WI38 (cell line): Measurements from ENCODE around the gene CFAP221.

Source experiments
- H3K4me3 ChIP-seq: 2 replicates; pipeline ENCODE4 v1.5.1; 2011; ENCODE audit warnings: low read depth, mild to moderate bottlenecking, control low read depth, low read length
- TF ChIP-seq, protein P1 (sequence below): IDR thresholded peaks from 2 replicates; pipeline ENCODE4 v1.5.1; 2012; ENCODE audit warnings: low read depth, mild to moderate bottlenecking, control low read depth, low read length

Gene CFAP221

DNA sequence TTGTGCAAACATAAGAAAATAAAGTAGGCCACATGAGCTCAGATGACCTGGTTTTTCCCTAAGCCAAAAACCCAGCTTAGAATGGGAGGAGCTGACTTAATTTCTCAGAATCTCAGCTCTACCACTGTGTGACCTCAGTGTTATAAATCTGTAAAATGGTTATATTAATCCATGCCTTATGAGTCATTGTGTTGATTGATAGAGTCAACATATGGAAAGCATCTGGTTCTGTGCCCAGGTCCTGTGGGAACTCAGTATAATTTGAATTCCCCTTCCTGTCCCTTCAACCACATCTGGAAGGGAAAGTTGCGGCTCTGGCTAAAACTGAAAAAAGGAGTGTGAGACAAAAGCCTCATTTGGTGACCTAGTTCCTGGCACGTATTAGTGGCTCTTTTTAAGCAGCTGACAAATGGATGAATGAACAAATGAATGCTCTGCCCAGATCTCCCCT is 160.4 kb downstream of the CFAP221 start:
- H3K4me3 ChIP-seq, result no peak overlapping the region
- TF ChIP-seq, protein P1, sequence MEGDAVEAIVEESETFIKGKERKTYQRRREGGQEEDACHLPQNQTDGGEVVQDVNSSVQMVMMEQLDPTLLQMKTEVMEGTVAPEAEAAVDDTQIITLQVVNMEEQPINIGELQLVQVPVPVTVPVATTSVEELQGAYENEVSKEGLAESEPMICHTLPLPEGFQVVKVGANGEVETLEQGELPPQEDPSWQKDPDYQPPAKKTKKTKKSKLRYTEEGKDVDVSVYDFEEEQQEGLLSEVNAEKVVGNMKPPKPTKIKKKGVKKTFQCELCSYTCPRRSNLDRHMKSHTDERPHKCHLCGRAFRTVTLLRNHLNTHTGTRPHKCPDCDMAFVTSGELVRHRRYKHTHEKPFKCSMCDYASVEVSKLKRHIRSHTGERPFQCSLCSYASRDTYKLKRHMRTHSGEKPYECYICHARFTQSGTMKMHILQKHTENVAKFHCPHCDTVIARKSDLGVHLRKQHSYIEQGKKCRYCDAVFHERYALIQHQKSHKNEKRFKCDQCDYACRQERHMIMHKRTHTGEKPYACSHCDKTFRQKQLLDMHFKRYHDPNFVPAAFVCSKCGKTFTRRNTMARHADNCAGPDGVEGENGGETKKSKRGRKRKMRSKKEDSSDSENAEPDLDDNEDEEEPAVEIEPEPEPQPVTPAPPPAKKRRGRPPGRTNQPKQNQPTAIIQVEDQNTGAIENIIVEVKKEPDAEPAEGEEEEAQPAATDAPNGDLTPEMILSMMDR, result no peak

DNA sequence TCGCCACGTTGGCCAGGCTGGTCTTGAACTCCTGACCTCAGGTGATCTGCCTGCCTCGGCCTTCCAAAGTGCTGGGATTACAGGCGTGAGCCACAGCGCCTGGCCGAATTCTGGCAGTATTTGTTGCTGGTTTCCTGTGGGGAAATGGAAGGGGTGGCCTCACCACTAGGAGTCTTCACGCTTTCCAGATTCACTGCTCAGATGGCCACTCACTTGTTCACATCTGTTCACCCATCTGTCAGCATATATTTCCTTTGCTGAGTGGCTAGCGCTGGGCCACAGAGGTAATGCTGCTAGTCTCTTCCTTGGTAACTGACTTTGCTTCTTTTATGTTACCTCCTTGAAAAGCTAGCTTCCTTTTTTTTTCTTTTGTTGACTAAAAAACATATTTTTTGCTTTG is 162.0 kb downstream of the CFAP221 start:
- no peak overlapping the region for H3K4me3 ChIP-seq
- TF ChIP-seq, protein P1, result no peak
